GM12801 (cell line): ENCODE measurements around the gene KRTAP22-2.

Experiments used
- CTCF ChIP-seq: IDR thresholded peaks from one replicate; pipeline ENCODE4 v1.5.1; 2011; ENCODE audit warnings: control low read depth; ENCODE audit not compliant: insufficient read length; ENCODE audit errors: extremely low read depth

Gene KRTAP22-2

GRCh38 chr21:30563630-30564029 is 26.6 kb downstream of the KRTAP22-2 start:
- no peak for TF ChIP-seq CTCF

- TF ChIP-seq CTCF, result no peak
Observed at GRCh38 chr21:30563072-30563471, 27.1 kb downstream of the KRTAP22-2 start.

- TF ChIP-seq CTCF, result no peak
Observed at GRCh38 chr21:30561957-30562356, 28.2 kb downstream of the KRTAP22-2 start.

GRCh38 chr21:30561264-30561895 is 28.8 kb downstream of the KRTAP22-2 start, which contains the start of gene KRTAP19-7:
TSS of gene KRTAP19-7 (minus strand) at chr21:30561314. CDS start at chr21:30561289, 25 bp downstream.
- TF ChIP-seq CTCF, result no peak

- no peak for TF ChIP-seq CTCF
Observed at GRCh38 chr21:30555095-30555494, 35.1 kb downstream of the KRTAP22-2 start.

GRCh38 chr21:30552782-30553181 is 37.4 kb downstream of the KRTAP22-2 start:
- TF ChIP-seq CTCF, result no peak

GRCh38 chr21:30541764-30542163 is 48.4 kb downstream of the KRTAP22-2 start, which contains the start of gene KRTAP19-6:
TSS of gene KRTAP19-6 (minus strand) at chr21:30541864. CDS start at chr21:30541833, 31 bp downstream.
- no peak for TF ChIP-seq CTCF
